ENCODE data around the gene ASB5.

DNA sequence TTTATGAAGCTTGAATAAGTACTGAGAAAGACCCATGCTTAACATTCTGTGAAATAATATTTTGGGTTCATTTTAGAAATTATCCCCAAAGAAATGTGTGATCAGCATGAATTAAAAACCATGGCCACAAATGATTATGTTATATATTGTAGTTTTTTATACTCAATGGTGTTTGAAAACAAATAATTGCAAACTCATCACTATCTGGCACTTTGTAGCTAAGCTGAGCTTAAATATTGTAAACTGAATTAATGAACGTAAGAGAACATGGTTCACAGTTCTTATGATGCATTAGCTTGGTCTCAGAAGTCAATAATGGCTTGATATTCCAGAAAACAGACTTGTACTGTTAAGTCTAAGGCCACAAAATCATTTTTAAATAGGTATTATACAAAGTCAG lies 24.6 kb upstream of the ASB5 start:
- TF ChIP-seq, protein P1, sequence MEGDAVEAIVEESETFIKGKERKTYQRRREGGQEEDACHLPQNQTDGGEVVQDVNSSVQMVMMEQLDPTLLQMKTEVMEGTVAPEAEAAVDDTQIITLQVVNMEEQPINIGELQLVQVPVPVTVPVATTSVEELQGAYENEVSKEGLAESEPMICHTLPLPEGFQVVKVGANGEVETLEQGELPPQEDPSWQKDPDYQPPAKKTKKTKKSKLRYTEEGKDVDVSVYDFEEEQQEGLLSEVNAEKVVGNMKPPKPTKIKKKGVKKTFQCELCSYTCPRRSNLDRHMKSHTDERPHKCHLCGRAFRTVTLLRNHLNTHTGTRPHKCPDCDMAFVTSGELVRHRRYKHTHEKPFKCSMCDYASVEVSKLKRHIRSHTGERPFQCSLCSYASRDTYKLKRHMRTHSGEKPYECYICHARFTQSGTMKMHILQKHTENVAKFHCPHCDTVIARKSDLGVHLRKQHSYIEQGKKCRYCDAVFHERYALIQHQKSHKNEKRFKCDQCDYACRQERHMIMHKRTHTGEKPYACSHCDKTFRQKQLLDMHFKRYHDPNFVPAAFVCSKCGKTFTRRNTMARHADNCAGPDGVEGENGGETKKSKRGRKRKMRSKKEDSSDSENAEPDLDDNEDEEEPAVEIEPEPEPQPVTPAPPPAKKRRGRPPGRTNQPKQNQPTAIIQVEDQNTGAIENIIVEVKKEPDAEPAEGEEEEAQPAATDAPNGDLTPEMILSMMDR (IDR thresholded peaks at IDR 0.05; ENCODE audit: insufficient read depth, low read length, poor library complexity, severe bottlenecking), result no peak
- no peak for TF ChIP-seq EZH2phosphoT487 (conservative IDR thresholded peaks at IDR 0.05; ENCODE audit: low read length)
